HL-60 (cell line): ENCODE data around the gene CHMP4B.
A peak's percentile ranks its signal among the peaks of the same experiment; 100 is the strongest.

ENCODE experiments used
- DNase-seq, 2 experiments: peaks; one replicate each; pipeline ENCODE4 v3.0.0-alpha.2; 2010 to 2020; ENCODE audit warnings: low read depth in 1 of 2, low spot score in 1 of 2
- H3K27ac ChIP-seq: fragments of 250-450 bp; sonication (Bioruptor Pico); replicated peaks from 2 replicates; pipeline ENCODE4 v1.5.1; 2020; ENCODE audit warnings: mild to moderate bottlenecking, moderate library complexity
- H3K27me3 ChIP-seq: fragments of 250-450 bp; sonication (Bioruptor Pico); 2 replicates; pipeline ENCODE4 v1.5.1; 2021; ENCODE audit warnings: mild to moderate bottlenecking, moderate library complexity; ENCODE audit not compliant: insufficient read depth, poor library complexity, severe bottlenecking
- H3K4me3 ChIP-seq: replicated peaks from 2 replicates; pipeline ENCODE4 v1.5.1; 2011; ENCODE audit warnings: mild to moderate bottlenecking, control low read depth, low read length; ENCODE audit not compliant: insufficient read depth
- CTCF ChIP-seq: IDR thresholded peaks from one replicate; pipeline ENCODE4 v1.5.1; 2011; ENCODE audit warnings: low read length, control low read depth, inconsistent platforms; ENCODE audit not compliant: insufficient read depth
- GABPA ChIP-seq: IDR thresholded peaks from 2 replicates; pipeline ENCODE4 v1.6.1; 2012; ENCODE audit warnings: low read depth
- POLR2AphosphoS5 ChIP-seq: IDR thresholded peaks from 2 replicates; pipeline ENCODE4 v1.6.1; 2012; ENCODE audit warnings: low read depth
- REST ChIP-seq: IDR thresholded peaks from 2 replicates; pipeline ENCODE4 v1.6.1; 2012; ENCODE audit warnings: low read depth; ENCODE audit not compliant: insufficient replicate concordance
- SPI1 ChIP-seq: IDR thresholded peaks from 2 replicates; pipeline ENCODE4 v1.6.1; 2012; ENCODE audit warnings: low read depth, mild to moderate bottlenecking, borderline replicate concordance

The CHMP4B gene

GRCh38 chr20:33810259-33810658 lies 889 bp upstream of the CHMP4B start:
- peak; percentile 49 to 56 for DNase-seq
- Histone ChIP-seq H3K27ac (peak overlapping the region; percentile 60), H3K27me3 (no peaks in the 10 kb centered on the region), H3K4me3 (no peak overlapping the region)
- TF ChIP-seq REST (no peak), POLR2AphosphoS5 (no peak), CTCF (no peak), GABPA (no peak), SPI1 (no peak)

GRCh38 chr20:33811776-33812151 lies 616 bp downstream of the CHMP4B start:
- Histone ChIP-seq H3K27ac (peak overlapping the region; percentile 88), H3K4me3 (peak overlapping the region; percentile 88), H3K27me3 (no peaks in the 10 kb centered on the region)
- peak in 1 of 2 experiments; percentile 32 for DNase-seq
- TF ChIP-seq CTCF (no peak), SPI1 (peak; percentile 11; the same call in 1 of the 2 replicates)

GRCh38 chr20:33812152-33812849 lies 1.2 kb downstream of the CHMP4B start:
- DNase-seq: peak; percentile 82 to 86
- H3K4me3 ChIP-seq: peak overlapping the region; percentile 88
- peak overlapping the region; percentile 88 for H3K27ac ChIP-seq
- no peaks in the 10 kb centered on the region for H3K27me3 ChIP-seq
- TF ChIP-seq POLR2AphosphoS5 (0 out of 2 replicates have a peak, but pooled peaks have one; percentile 29), SPI1 (peak; percentile 38; the same call in 1 of the 2 replicates), GABPA (no peak)

GRCh38 chr20:33812908-33813462 lies 1.8 kb downstream of the CHMP4B start:
- TF ChIP-seq CTCF (no peak), SPI1 (no peak), REST (no peak), GABPA (no peak), POLR2AphosphoS5 (no peak)
- DNase-seq: peak in 1 of 2 experiments; percentile 14
- H3K27me3 ChIP-seq: no peaks in the 10 kb centered on the region
- peak overlapping the region; percentile 88 for H3K27ac ChIP-seq
- peak overlapping the region; percentile 88 for H3K4me3 ChIP-seq
